Measurements from ENCODE around the gene MLANA. TPM values are rescaled to one million over a fixed set of nuclear protein-coding genes. Genes with fewer than 3 reads are reported as not detected.
"Not testable (repeated sequence)": the region's sequence is repeated elsewhere in the genome, so short reads cannot be mapped to it uniquely, and the experiment has no call there.

The MLANA gene
- total RNA-seq, 2 experiments from 2014 or later, result not detected

- Mint-ChIP-seq H3K27me3 (no peaks in the 10 kb centered on the region), H3K4me3 (no peak overlapping the region), H3K4me1 (ENCODE audit: low read depth) (no peaks in the 10 kb centered on the region), H3K36me3 (ENCODE audit: low read depth) (no peaks in the 10 kb centered on the region), H3K27ac (no peak overlapping the region), H3K9me3 (no peaks in the 10 kb centered on the region)
- ATAC-seq, result peak; percentile 77
- intact Hi-C loops (cut with micrococcal nuclease), result no loop called here
- no peak for TF ChIP-seq CTCF (IDR thresholded peaks at IDR 0.05)
- no peak for DNase-seq
- ChIA-PET POLR2A (interaction anchor here (0.7 to 2.0 kb wide), 2 partner anchors 10 to 35 kb away, joined by 3 to 4 read pairs; no protein-coding TSS in a partner anchor), CTCF (interaction anchor here (0.7 to 2.6 kb wide), 4 partner anchors 10 to 175 kb away, joined by 3 to 8 read pairs (median 3); no protein-coding TSS in a partner anchor)
Measured at GRCh38 chr9:5879419-5880181, 11.1 kb upstream of the MLANA start.

- H3K4me3 Mint-ChIP-seq; H3K9me3 Mint-ChIP-seq; H3K27ac Mint-ChIP-seq; H3K4me1 Mint-ChIP-seq (ENCODE audit: low read depth); intact Hi-C loops (cut with micrococcal nuclease); H3K27me3 Mint-ChIP-seq; CTCF ChIA-PET; H3K36me3 Mint-ChIP-seq (ENCODE audit: low read depth); POLR2A ChIA-PET; ATAC-seq; DNase-seq: not testable (repeated sequence)
Measured at GRCh38 chr9:5882244-5883012, 8.3 kb upstream of the MLANA start.

GRCh38 chr9:5884191-5884590 lies 6.5 kb upstream of the MLANA start:
- Mint-ChIP-seq H3K27me3 (no peaks in the 10 kb centered on the region), H3K9me3 (no peaks in the 10 kb centered on the region), H3K27ac (no peak overlapping the region), H3K36me3 (ENCODE audit: low read depth) (no peaks in the 10 kb centered on the region), H3K4me3 (no peak overlapping the region), H3K4me1 (ENCODE audit: low read depth) (peaks cover 8% of the 10 kb centered on the region)
- no peak for ATAC-seq
- intact Hi-C loops (cut with micrococcal nuclease), result no loop called here
- POLR2A ChIA-PET, result no interaction called here
- CTCF ChIA-PET, result interaction anchor here (1.7 to 5.1 kb wide), 2 partner anchors 170 to 422 kb away, joined by 7 to 49 read pairs; no protein-coding TSS in a partner anchor
- no peak for DNase-seq
- TF ChIP-seq CTCF (IDR thresholded peaks at IDR 0.05), result no peak

GRCh38 chr9:5886114-5886939 lies 4.4 kb upstream of the MLANA start:
- Mint-ChIP-seq H3K9me3 (no peaks in the 10 kb centered on the region), H3K4me1 (ENCODE audit: low read depth) (peaks cover 8% of the 10 kb centered on the region), H3K36me3 (ENCODE audit: low read depth) (no peaks in the 10 kb centered on the region), H3K4me3 (no peak overlapping the region), H3K27ac (no peak overlapping the region), H3K27me3 (no peaks in the 10 kb centered on the region)
- TF ChIP-seq CTCF (IDR thresholded peaks at IDR 0.05), result peak; percentile 93
- ChIA-PET CTCF (interaction anchor here (0.6 to 5.1 kb wide), 66 partner anchors 9 to 442 kb away, joined by 3 to 66 read pairs (median 4); partner anchors contain the start of genes ERMP1, RANBP6 and TPD52L3), POLR2A (interaction anchor here (0.6 to 1.7 kb wide), 5 partner anchors 10 to 168 kb away, joined by 3 to 6 read pairs (median 4); no protein-coding TSS in a partner anchor)
- intact Hi-C loops (cut with micrococcal nuclease), result loop anchor here (1.0 kb wide), 1 partner anchor 168 kb away; no protein-coding TSS in a partner anchor
- ATAC-seq (peak; percentile 99), DNase-seq (peak; percentile 93)
